Epidermal melanocyte (primary cell): ENCODE data around the gene PDE6D.
"Not testable (repeated sequence)": the region's sequence is repeated elsewhere in the genome, so short reads cannot be mapped to it uniquely, and the experiment has no call there.

ENCODE experiments used
- DNase-seq: peaks from one replicate; pipeline ENCODE4 v3.0.0; 2011; ENCODE audit warnings: low spot score; ENCODE audit not compliant: insufficient read length

Gene PDE6D

GRCh38 chr2:231720292-231720986, 60.6 kb downstream of the PDE6D start:
- DNase-seq: no peak

- DNase-seq: no peak
Measured at GRCh38 chr2:231718799-231719198, 62.3 kb downstream of the PDE6D start.

GRCh38 chr2:231717281-231718171, 63.6 kb downstream of the PDE6D start:
- DNase-seq: no peak

- DNase-seq: no peak
Measured at GRCh38 chr2:231716666-231717280, 64.3 kb downstream of the PDE6D start.

- no peak for DNase-seq
Measured at GRCh38 chr2:231715988-231716616, 65.0 kb downstream of the PDE6D start.

- DNase-seq: no peak
Measured at GRCh38 chr2:231715499-231715837, 65.6 kb downstream of the PDE6D start.

GRCh38 chr2:231714639-231715498, 66.2 kb downstream of the PDE6D start:
- no peak for DNase-seq

- peak; percentile 86 for DNase-seq
Measured at GRCh38 chr2:231713730-231714638, 67.1 kb downstream of the PDE6D start.

- DNase-seq: not testable (repeated sequence)
Measured at GRCh38 chr2:231713406-231713729, 67.7 kb downstream of the PDE6D start.

- not testable (repeated sequence) for DNase-seq
Measured at GRCh38 chr2:231712451-231713021, 68.5 kb downstream of the PDE6D start.

GRCh38 chr2:231711677-231712450, 69.2 kb downstream of the PDE6D start:
- no peak for DNase-seq

- DNase-seq: no peak
Measured at GRCh38 chr2:231710799-231711676, 70.0 kb downstream of the PDE6D start.

- peak; percentile 88 for DNase-seq
Measured at GRCh38 chr2:231709981-231710798, 70.9 kb downstream of the PDE6D start.

GRCh38 chr2:231709636-231709980, 71.5 kb downstream of the PDE6D start:
- no peak for DNase-seq

- no peak for DNase-seq
Measured at GRCh38 chr2:231708773-231709635, 72.1 kb downstream of the PDE6D start.
